PC-3 (cell line): ENCODE results near the gene DNAJB2. TPM values are rescaled to one million over a fixed set of nuclear protein-coding genes. Genes with fewer than 3 reads are reported as not detected.
A peak's percentile ranks its signal among the peaks of the same experiment; 100 is the strongest.

Experiments used
- ATAC-seq: fragments of 200-7000 bp; cut with Tn5 transposase; 2 replicates; pipeline ENCODE4 v1.9.1; 2020; ENCODE audit warnings: mild to moderate bottlenecking, moderate library complexity
- Bru-seq: library from RNA; stranded (reverse); fragments of 400-500 nt; gene quantifications from one replicate; lab custom pipeline; 2021; lab: Mats Ljungman, UMichigan
- BruChase-seq, 2 experiments: library from RNA; stranded (reverse); fragments of 400-500 nt; gene quantifications; one replicate each; lab custom pipeline; 2021; lab: Mats Ljungman, UMichigan
- BruUV-seq: library from RNA; stranded (reverse); fragments of 400-500 nt; replicated peaks from 2 replicates; lab custom pipeline; 2021; lab: Mats Ljungman, UMichigan
- CTCF ChIA-PET: fragments of 300-600 bp; sonication (Branson Sonifier 250); formaldehyde crosslinking; loops from one replicate; lab custom pipeline; 2022; ENCODE audit warnings: antibody characterized with exemption; lab: Charles Lee
- POLR2A ChIA-PET: fragments of 300-600 bp; sonication (Branson Sonifier 250); formaldehyde crosslinking; loops from one replicate; lab custom pipeline; 2022; ENCODE audit warnings: antibody characterized with exemption; ENCODE audit not compliant: unreplicated experiment; lab: Charles Lee
- DNase-seq: peaks from one replicate; pipeline ENCODE4 v3.0.0-alpha.2; 2015
- H2AFZ ChIP-seq: fragments of 300-600 bp; sonication (generic); 2 replicates; pipeline ENCODE4 v1.6.0; 2016; ENCODE audit warnings: antibody characterized with exemption, low read length
- H3F3A ChIP-seq: fragments of 300-600 bp; sonication (generic); one replicate; pipeline ENCODE4 v1.6.0; 2017; ENCODE audit warnings: antibody characterized with exemption, low read length, control low read depth, mild to moderate bottlenecking; ENCODE audit not compliant: unreplicated experiment
- H3K27ac ChIP-seq: fragments of 300-600 bp; sonication (generic); 2 replicates; pipeline ENCODE4 v1.5.1; 2016; ENCODE audit warnings: mild to moderate bottlenecking, low read length
- H3K27me3 ChIP-seq: fragments of 300-600 bp; sonication (generic); 2 replicates; pipeline ENCODE4 v1.6.1; 2016; ENCODE audit warnings: low read length, mixed read lengths
- H3K36me3 ChIP-seq: fragments of 300-600 bp; sonication (generic); 2 replicates; pipeline ENCODE4 v1.6.1; 2016; ENCODE audit warnings: low read depth, mixed run types, low read length, mixed read lengths
- H3K4me1 ChIP-seq: fragments of 300-600 bp; sonication (generic); 2 replicates; pipeline ENCODE4 v1.5.1; 2016; ENCODE audit warnings: low read length; ENCODE audit not compliant: insufficient read depth
- H3K4me2 ChIP-seq: fragments of 300-600 bp; sonication (generic); 2 replicates; pipeline ENCODE4 v1.6.0; 2016; ENCODE audit warnings: low read length
- H3K4me3 ChIP-seq: fragments of 300-600 bp; sonication (generic); 2 replicates; pipeline ENCODE4 v1.5.1; 2016; ENCODE audit warnings: mild to moderate bottlenecking, low read length, mixed read lengths
- H3K79me2 ChIP-seq: fragments of 300-600 bp; sonication (generic); 2 replicates; pipeline ENCODE4 v1.6.1; 2017; ENCODE audit warnings: low read length, mixed read lengths
- H3K9ac ChIP-seq: fragments of 300-600 bp; sonication (generic); 2 replicates; pipeline ENCODE4 v1.6.0; 2016; ENCODE audit warnings: mild to moderate bottlenecking, low read length
- H3K9me2 ChIP-seq: fragments of 300-600 bp; sonication (generic); replicated peaks from 2 replicates; pipeline ENCODE4 v1.6.1; 2016; ENCODE audit warnings: mixed run types, low read length, mixed read lengths
- H3K9me3 ChIP-seq: fragments of 300-600 bp; sonication (generic); 2 replicates; pipeline ENCODE4 v1.6.1; 2016; ENCODE audit warnings: low read length, mixed read lengths
- H4K20me1 ChIP-seq: fragments of 300-600 bp; sonication (generic); 2 replicates; pipeline ENCODE4 v1.6.1; 2016; ENCODE audit warnings: low read length, mixed read lengths
- EZH2 ChIP-seq: fragments of 300-600 bp; sonication (generic); IDR thresholded peaks from one replicate; pipeline ENCODE4 v1.6.1; 2017; ENCODE audit warnings: antibody characterized with exemption, mild to moderate bottlenecking, low read length; ENCODE audit not compliant: unreplicated experiment
- EZH2phosphoT487 ChIP-seq: fragments of 300-600 bp; sonication (generic); IDR thresholded peaks from 2 replicates; pipeline ENCODE4 v1.6.1; 2018; ENCODE audit warnings: mild to moderate bottlenecking, antibody characterized with exemption, low read length, borderline replicate concordance
- intact Hi-C: fragments of 100-400 bp; cut with micrococcal nuclease; formaldehyde crosslinking; loops from 2 replicates; pipeline ENCODE4 v1.9.0; 2023
- long read RNA-seq: library from polyadenylated mRNA; unstranded; transcript quantifications from one replicate; pipeline ENCODE4 v2.0.0, GENCODE V29; 2021; ENCODE audit not compliant: unreplicated experiment
- total RNA-seq: library from RNA; depleted of rRNA; stranded (reverse); fragments of >200 nt; gene quantifications from 2 replicates; pipeline ENCODE4 v1.2.3, GENCODE V29; 2014; rRNA removed
- TF ChIP-seq, protein P1 (sequence below): fragments of 300-600 bp; sonication (generic); conservative IDR thresholded peaks from 2 replicates; pipeline ENCODE4 v1.5.1; 2017; ENCODE audit warnings: antibody characterized with exemption, low read depth, mild to moderate bottlenecking, low read length

DNAJB2 gene
- total RNA-seq, result 62.3 and 98.4 TPM in 2 replicates
- percentile 77 among the genes with signal in this experiment for Bru-seq, nascent RNA
- percentile 92 among the genes with signal in this experiment for BruChase-seq, experiment 1, labeled RNA remaining after a 6-hour chase
- percentile 88 among the genes with signal in this experiment for BruChase-seq, experiment 2, labeled RNA remaining after a 2-hour chase
- long read RNA-seq, partial matches to known transcripts, result 0 of 17 reads
- long read RNA-seq, other reads (novel, unspliced or antisense), result 14 of 17 reads

DNA sequence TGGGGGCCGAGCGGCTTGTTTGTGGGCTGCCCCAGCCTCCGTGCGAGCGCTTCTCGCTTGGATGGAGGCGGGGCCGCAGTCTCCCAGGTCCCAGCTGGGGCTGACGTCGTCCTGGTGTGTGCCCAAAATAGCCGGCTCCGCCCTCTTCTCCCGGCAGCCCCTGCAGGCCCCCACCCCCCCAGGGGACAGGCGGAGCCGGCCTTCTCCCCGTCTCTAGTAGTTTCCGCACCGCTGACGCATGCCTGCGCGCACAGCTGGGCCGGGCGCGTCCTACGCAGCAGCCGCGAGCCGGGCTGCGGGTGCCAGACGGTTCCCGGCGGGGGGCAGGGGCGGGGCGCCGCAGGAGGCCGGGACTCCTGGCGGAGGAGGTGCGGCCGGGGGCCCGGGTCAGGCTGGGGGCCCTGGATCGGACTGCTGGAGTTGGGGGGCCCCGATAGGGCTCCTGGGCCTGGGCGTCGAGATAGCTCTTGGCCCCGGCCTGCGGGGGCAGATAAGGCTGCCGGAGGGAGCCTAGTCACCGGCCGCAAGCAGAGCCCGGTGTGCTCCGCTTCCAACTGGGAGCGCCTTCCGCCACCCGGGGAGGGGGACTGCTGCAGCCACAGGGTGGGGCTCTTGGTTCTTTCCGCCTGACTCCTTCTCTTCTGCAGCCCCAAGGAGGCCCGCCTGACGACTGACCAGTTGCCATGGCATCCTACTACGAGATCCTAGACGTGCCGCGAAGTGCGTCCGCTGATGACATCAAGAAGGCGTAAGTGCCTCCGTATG lies at the start of gene DNAJB2:
DNAJB2 (plus strand) TSS at position 216 of the 765 bp plus-strand sequence; CDS start at position 684, 468 bp downstream.
- H3K4me2 ChIP-seq, result peak within 1 kb of the TSS; percentile 99
- H3K9me3 ChIP-seq, result no peaks in the 10 kb centered on the region
- POLR2A ChIA-PET, result interaction anchor here (0.6 to 1.2 kb wide), 4 partner anchors 16 to 872 kb away, joined by 4 to 14 read pairs (median 5); partner anchors contain the start of gene DNPEP
- peaks cover 33% of the 10 kb centered on the region for H3K4me1 ChIP-seq
- H3K79me2 ChIP-seq, result peaks cover 11% of the 10 kb centered on the region
- H2AFZ ChIP-seq, result peak within 1 kb of the TSS; percentile 58
- intact Hi-C loops, result loop anchor here (1.0 to 2.0 kb wide), 4 partner anchors 15 to 119 kb away; partner anchors contain the start of genes ABCB6 and NHEJ1
- peak within 1 kb of the TSS; percentile 83 for H3K9ac ChIP-seq
- TF ChIP-seq EZH2, result no peak
- TF ChIP-seq EZH2phosphoT487, result peak; percentile 55; the same call in 1 of the 2 replicates
- TF ChIP-seq, protein P1, sequence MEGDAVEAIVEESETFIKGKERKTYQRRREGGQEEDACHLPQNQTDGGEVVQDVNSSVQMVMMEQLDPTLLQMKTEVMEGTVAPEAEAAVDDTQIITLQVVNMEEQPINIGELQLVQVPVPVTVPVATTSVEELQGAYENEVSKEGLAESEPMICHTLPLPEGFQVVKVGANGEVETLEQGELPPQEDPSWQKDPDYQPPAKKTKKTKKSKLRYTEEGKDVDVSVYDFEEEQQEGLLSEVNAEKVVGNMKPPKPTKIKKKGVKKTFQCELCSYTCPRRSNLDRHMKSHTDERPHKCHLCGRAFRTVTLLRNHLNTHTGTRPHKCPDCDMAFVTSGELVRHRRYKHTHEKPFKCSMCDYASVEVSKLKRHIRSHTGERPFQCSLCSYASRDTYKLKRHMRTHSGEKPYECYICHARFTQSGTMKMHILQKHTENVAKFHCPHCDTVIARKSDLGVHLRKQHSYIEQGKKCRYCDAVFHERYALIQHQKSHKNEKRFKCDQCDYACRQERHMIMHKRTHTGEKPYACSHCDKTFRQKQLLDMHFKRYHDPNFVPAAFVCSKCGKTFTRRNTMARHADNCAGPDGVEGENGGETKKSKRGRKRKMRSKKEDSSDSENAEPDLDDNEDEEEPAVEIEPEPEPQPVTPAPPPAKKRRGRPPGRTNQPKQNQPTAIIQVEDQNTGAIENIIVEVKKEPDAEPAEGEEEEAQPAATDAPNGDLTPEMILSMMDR, result peak; percentile 37; the same call in 1 of the 2 replicates
- peak within 1 kb of the TSS; percentile 85 for H3K27ac ChIP-seq
- ATAC-seq (peak; percentile 86), DNase-seq (peak; percentile 99)
- H3K9me2 ChIP-seq, result no peaks in the 10 kb centered on the region
- no peaks in the 10 kb centered on the region; the same call in 1 of the 2 replicates for H3K36me3 ChIP-seq
- BruUV-seq, result no TSS peak
- H3K27me3 ChIP-seq, result no peaks in the 10 kb centered on the region
- peak within 1 kb of the TSS; percentile 86 for H3K4me3 ChIP-seq
- H4K20me1 ChIP-seq, result no peaks in the 10 kb centered on the region
- no peaks in the 10 kb centered on the region for H3F3A ChIP-seq
- CTCF ChIA-PET, result interaction anchor here (0.5 to 3.5 kb wide), 6 partner anchors 15 to 596 kb away, joined by 3 to 39 read pairs (median 4); partner anchors contain the start of gene DNPEP

DNA sequence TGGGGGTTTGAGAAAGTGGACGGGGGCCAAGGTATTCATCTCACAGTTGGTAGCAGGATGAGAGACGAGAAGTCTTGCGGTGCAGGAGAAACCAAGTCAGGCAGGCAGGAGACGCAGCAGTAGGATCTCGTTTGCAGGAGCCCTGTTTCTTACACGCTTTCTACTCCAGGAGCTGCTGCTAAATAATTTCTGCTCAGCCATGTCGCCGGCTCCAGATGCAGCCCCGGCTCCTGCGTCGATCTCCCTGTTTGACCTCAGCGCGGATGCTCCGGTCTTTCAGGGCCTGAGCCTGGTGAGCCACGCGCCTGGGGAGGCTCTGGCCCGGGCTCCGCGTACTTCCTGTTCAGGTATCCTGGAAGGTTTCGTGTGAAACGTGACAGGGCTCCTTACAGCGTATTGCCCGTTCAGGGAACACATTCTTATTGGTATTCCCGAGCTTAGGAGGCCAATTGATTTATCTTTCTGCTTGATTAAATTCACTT lies 49.1 kb upstream of the DNAJB2 start:
- BruUV-seq, result TSS peak; percentile 72
- ATAC-seq (peak; percentile 47), DNase-seq (peak; percentile 67)
- CTCF ChIA-PET, result interaction anchor here (0.7 kb wide), 1 partner anchor 19 kb away, joined by 6 read pairs; no protein-coding TSS in a partner anchor
- Histone ChIP-seq H3K4me2 (peak overlapping the region; percentile 85), H3F3A (peaks cover 4% of the 10 kb centered on the region), H3K9me3 (no peaks in the 10 kb centered on the region), H4K20me1 (no peaks in the 10 kb centered on the region), H3K4me1 (peaks cover 17% of the 10 kb centered on the region), H3K9ac (peak overlapping the region; percentile 80), H3K9me2 (no peaks in the 10 kb centered on the region), H2AFZ (peak overlapping the region; percentile 60), H3K27me3 (no peaks in the 10 kb centered on the region), H3K27ac (peak overlapping the region; percentile 54), H3K79me2 (peaks cover 51% of the 10 kb centered on the region), H3K36me3 (peaks cover 25% of the 10 kb centered on the region), H3K4me3 (peak overlapping the region; percentile 74)
- intact Hi-C loops, result no loop called here
- POLR2A ChIA-PET, result interaction anchor here (0.9 to 1.1 kb wide), 3 partner anchors 19 to 44 kb away, joined by 4 to 6 read pairs (median 5); partner anchors contain the start of gene ZFAND2B
- no peak for TF ChIP-seq EZH2phosphoT487
- TF ChIP-seq, protein P1, result no peak
- no peak for TF ChIP-seq EZH2
